Left lung (tissue), 10 donors: ENCODE measurements around the gene PNPLA2. TPM values are rescaled to one million over a fixed set of nuclear protein-coding genes. Genes with fewer than 3 reads are reported as not detected.

Source experiments
- ATAC-seq: fragments of 200-7000 bp; cut with Tn5 transposase; one replicate; pipeline ENCODE4 v1.9.1; 2020; ENCODE audit warnings: moderate library complexity
- DNase-seq, 4 donors: peaks; one replicate each; pipeline ENCODE4 v3.0.0-alpha.2; 2013 to 2020
- H3K27ac ChIP-seq, 2 donors: fragments of 200-600 bp; sonication (generic) in 1 of 2; one replicate each; pipeline versions ENCODE4 v1.5.0 to v1.8.0; 2020 to 2021
- H3K27me3 ChIP-seq, 2 donors: fragments of 200-600 bp; sonication (generic) in 1 of 2; one replicate each; pipeline versions ENCODE4 v1.5.0 to v1.8.0; 2020 to 2021
- H3K36me3 ChIP-seq, 2 donors: fragments of 200-600 bp; sonication (generic) in 1 of 2; one replicate each; pipeline versions ENCODE4 v1.5.0 to v1.8.0; 2020 to 2021
- H3K4me1 ChIP-seq, 2 donors: fragments of 200-600 bp; one replicate each; pipeline ENCODE4 v1.8.0; 2021
- H3K4me3 ChIP-seq, 2 donors: fragments of 200-600 bp; sonication (generic) in 1 of 2; one replicate each; pipeline versions ENCODE4 v1.5.0 to v1.8.0; 2020 to 2021; ENCODE audit warnings: mild to moderate bottlenecking in 1 of 2
- H3K9me3 ChIP-seq, 2 donors: fragments of 200-600 bp; sonication (generic) in 1 of 2; one replicate each; pipeline versions ENCODE4 v1.5.0 to v1.8.0; 2020 to 2021
- CTCF ChIP-seq, 2 donors: fragments of 200-600 bp; sonication (generic) in 1 of 2; IDR thresholded peaks; one replicate each; pipeline versions ENCODE4 v1.5.0 to v1.8.0; 2021; ENCODE audit warnings: antibody characterized with exemption in 2 of 2
- intact Hi-C, 2 donors: fragments of 100-400 bp; cut with DNase I; formaldehyde crosslinking; loops; one replicate each; pipeline versions ENCODE4 v1.11.2 to v1.14.2; 2022
- polyA plus RNA-seq, 6 donors: library from polyadenylated mRNA; unstranded; fragments of 120-200 nt; gene quantifications; one replicate each; pipeline ENCODE4 v1.2.1, GENCODE V29; 2013; ENCODE audit not compliant: insufficient read length in 6 of 6
- total RNA-seq, 2 donors: library from RNA; stranded (reverse); fragmentation: NEBNext Ultra II Directional; extraction: Animal tissue kit (Norgen Biotek cat#: 25700); gene quantifications; one replicate each; pipeline ENCODE4 v1.2.1, GENCODE V29; 2021
- donor health status: DM: no; HTN: yes; CAD: no.
- donor health status: DM: no; HTN: no; CAD: no.

PNPLA2 gene
- total and polyA plus RNA-seq, 8 donors = 29.9 to 128 (median 40.4) TPM

- Histone ChIP-seq H3K27me3 (no peaks in the 10 kb centered on the region), H3K9me3 (no peaks in the 10 kb centered on the region), H3K36me3 (peaks cover 0 to 43% of the 10 kb centered on the region in 2 donors), H3K27ac (no peak overlapping the region), H3K4me3 (no peak overlapping the region), H3K4me1 (no peaks in the 10 kb centered on the region)
- no peak for ATAC-seq
- no peak for TF ChIP-seq CTCF (IDR thresholded peaks at IDR 0.05)
- DNase-seq = no peak
- intact Hi-C loops = no loop called here
Measured at GRCh38 chr11:864898-865297, 46.2 kb downstream of the PNPLA2 start.

GRCh38 chr11:865462-866430 is 47.0 kb downstream of the PNPLA2 start:
- TF ChIP-seq CTCF (IDR thresholded peaks at IDR 0.05) = no peak
- Histone ChIP-seq H3K4me3 (no peak overlapping the region), H3K27me3 (no peaks in the 10 kb centered on the region), H3K27ac (no peak overlapping the region), H3K36me3 (peaks cover 0 to 43% of the 10 kb centered on the region in 2 donors), H3K9me3 (no peaks in the 10 kb centered on the region), H3K4me1 (no peaks in the 10 kb centered on the region)
- ATAC-seq (no peak), DNase-seq (no peak)
- intact Hi-C loops = no loop called here

- Histone ChIP-seq H3K27me3 (no peaks in the 10 kb centered on the region), H3K36me3 (peaks cover 0 to 43% of the 10 kb centered on the region in 2 donors), H3K4me1 (no peaks in the 10 kb centered on the region), H3K27ac (no peak overlapping the region), H3K4me3 (no peak overlapping the region), H3K9me3 (no peaks in the 10 kb centered on the region)
- intact Hi-C loops = no loop called here
- TF ChIP-seq CTCF (IDR thresholded peaks at IDR 0.05) = no peak
- no peak for DNase-seq
- no peak for ATAC-seq
Measured at GRCh38 chr11:866481-866880, 47.8 kb downstream of the PNPLA2 start.

- ATAC-seq (no peak), DNase-seq (no peak)
- no peak for TF ChIP-seq CTCF (IDR thresholded peaks at IDR 0.05)
- Histone ChIP-seq H3K4me1 (no peaks in the 10 kb centered on the region), H3K27ac (no peak overlapping the region), H3K4me3 (no peak overlapping the region), H3K27me3 (no peaks in the 10 kb centered on the region), H3K36me3 (peaks cover 0 to 38% of the 10 kb centered on the region in 2 donors), H3K9me3 (no peaks in the 10 kb centered on the region)
- intact Hi-C loops = no loop called here
Measured at GRCh38 chr11:867856-868358, 49.2 kb downstream of the PNPLA2 start.

- DNase-seq = no peak
- Histone ChIP-seq H3K27ac (no peak overlapping the region), H3K27me3 (no peaks in the 10 kb centered on the region), H3K4me1 (no peaks in the 10 kb centered on the region), H3K36me3 (peaks cover 0 to 33% of the 10 kb centered on the region in 2 donors), H3K9me3 (no peaks in the 10 kb centered on the region), H3K4me3 (no peak overlapping the region)
- intact Hi-C loops = no loop called here
- TF ChIP-seq CTCF (IDR thresholded peaks at IDR 0.05) = no peak
- ATAC-seq = no peak
Measured at GRCh38 chr11:868394-868793, 49.7 kb downstream of the PNPLA2 start.
